DMS53 treated with DMSO at 0.1 percent for 48 hours (cell line): ENCODE data around the gene CDC123.
"Not testable (repeated sequence)": the region's sequence is repeated elsewhere in the genome, so short reads cannot be mapped to it uniquely, and the experiment has no call there.

Experiments
- DNase-seq: peaks from one replicate; lab custom pipeline; 2025; ENCODE audit not compliant: unreplicated experiment; lab: John Stamatoyannopoulos, UW

CDC123 gene

DNA sequence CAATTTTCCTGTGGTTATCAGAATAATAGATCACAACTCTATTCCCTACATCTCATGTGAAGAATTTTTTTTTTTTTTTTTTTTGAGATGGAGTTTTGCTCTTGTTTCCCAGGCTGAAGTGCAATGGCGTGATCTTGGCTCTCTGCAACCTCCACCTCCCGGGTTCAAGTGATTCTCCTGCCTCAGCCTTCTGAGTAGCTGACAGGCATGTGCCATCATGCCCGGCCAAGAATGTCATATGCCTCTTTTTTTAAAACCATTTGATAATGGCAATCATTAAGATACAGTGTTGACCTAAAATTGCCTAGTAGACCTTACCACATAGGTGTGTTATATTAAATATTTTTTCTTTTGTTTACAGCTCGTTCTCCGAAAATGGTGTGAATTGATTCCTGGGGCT, 38.7 kb downstream of the CDC123 start:
- not testable (repeated sequence) for DNase-seq

- no peak for DNase-seq
Observed at GRCh38 chr10:12235116-12235694, 39.2 kb downstream of the CDC123 start.

DNA sequence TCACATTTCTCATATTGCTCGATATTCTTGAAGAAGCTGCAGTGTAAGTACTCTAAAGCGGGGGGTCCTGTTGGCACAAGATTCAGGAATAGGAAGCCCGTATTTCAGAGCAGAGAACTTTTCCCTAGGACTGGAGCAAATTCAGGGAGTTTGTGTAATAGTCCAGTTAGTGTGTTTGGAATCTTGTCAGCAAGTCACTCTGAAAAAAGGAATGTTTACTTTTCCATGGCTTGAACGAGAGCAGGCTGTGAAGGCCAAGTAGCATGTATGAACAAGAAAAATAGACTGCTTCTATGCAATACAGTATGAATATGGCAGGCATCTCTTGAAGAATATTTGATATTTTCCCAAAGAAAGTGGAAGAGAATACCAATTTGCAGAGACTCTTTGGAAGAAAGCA, 39.8 kb downstream of the CDC123 start:
- DNase-seq, result no peak

GRCh38 chr10:12237265-12238220, 41.6 kb downstream of the CDC123 start:
- no peak for DNase-seq

DNA sequence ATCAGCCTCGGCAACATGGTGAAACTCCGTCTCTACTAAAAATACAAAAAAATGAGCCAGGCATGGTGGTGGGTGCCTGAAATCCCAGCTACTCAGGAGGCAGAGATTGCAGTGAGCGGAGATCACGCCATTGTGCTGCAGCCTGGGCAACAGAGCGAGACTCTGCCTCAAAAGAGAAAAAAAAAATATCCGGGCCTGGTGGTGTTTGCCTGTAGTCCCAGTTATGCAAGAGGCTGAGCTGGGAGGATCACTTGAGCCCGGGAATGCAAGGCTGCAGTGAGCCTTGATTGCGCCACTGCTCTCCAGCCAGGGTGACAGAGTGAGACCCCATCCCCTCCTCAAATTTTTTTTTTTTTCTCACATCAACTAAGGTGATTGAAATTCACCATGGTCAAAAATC, 42.8 kb downstream of the CDC123 start:
- no peak for DNase-seq

GRCh38 chr10:12241810-12242529, 46.0 kb downstream of the CDC123 start:
- DNase-seq, result no peak

- DNase-seq, result no peak
Observed at GRCh38 chr10:12243864-12244620, 48.1 kb downstream of the CDC123 start.

GRCh38 chr10:12250181-12250580, 54.2 kb downstream of the CDC123 start:
- DNase-seq, result no peak

GRCh38 chr10:12250702-12251101, 54.7 kb downstream of the CDC123 start:
- not testable (repeated sequence) for DNase-seq

- DNase-seq, result no peak
Observed at GRCh38 chr10:12251581-12251980, 55.6 kb downstream of the CDC123 start.

- peak; percentile 43 for DNase-seq
Observed at GRCh38 chr10:12252882-12253546, 57.0 kb downstream of the CDC123 start.

- no peak for DNase-seq
Observed at GRCh38 chr10:12255048-12255447, 59.1 kb downstream of the CDC123 start.

- DNase-seq, result no peak
Observed at GRCh38 chr10:12259988-12260387, 64.0 kb downstream of the CDC123 start.

GRCh38 chr10:12262278-12262981, 66.4 kb downstream of the CDC123 start:
- no peak for DNase-seq

GRCh38 chr10:12264204-12264940, 68.4 kb downstream of the CDC123 start:
- peak; percentile 86 for DNase-seq

- no peak for DNase-seq
Observed at GRCh38 chr10:12269056-12269455, 73.1 kb downstream of the CDC123 start.

DNA sequence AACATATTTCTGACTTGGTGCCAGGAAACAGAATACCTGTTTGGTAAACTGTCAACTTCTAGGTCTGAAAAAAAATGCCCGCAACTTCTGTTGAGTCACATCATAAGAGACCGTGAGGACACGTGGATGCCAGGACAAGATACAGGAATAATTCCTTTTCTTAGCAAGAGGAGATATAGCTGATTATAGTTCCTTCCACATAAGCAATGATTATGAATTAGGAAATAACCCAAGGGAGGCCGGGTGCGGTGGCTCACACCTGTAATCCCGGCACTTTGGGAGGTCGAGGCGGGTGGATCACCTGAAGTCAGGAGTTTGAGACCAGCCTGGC, 75.2 kb downstream of the CDC123 start:
- peak; percentile 43 for DNase-seq

- not testable (repeated sequence) for DNase-seq
Observed at GRCh38 chr10:12277862-12278261, 81.9 kb downstream of the CDC123 start.

- no peak for DNase-seq
Observed at GRCh38 chr10:12279281-12279680, 83.3 kb downstream of the CDC123 start.
